Esophagus mucosa (tissue), 1 donor: ENCODE results near the gene MIOS. TPM values are rescaled to one million over a fixed set of nuclear protein-coding genes. Genes with fewer than 3 reads are reported as not detected.
"Not testable (repeated sequence)": the region's sequence is repeated elsewhere in the genome, so short reads cannot be mapped to it uniquely, and the experiment has no call there.

Experiments used
- ATAC-seq: fragments of 200-7000 bp; cut with Tn5 transposase; one replicate; pipeline ENCODE4 v1.9.1; 2020
- total RNA-seq: library from RNA; stranded (reverse); gene quantifications from one replicate; pipeline ENCODE4 v1.2.4, GENCODE V29; 2023
- donor health status: DM: yes; HTN: yes; CAD: no.

MIOS gene
- total RNA-seq, 1 donor from 2014 or later, result 36.2 TPM

DNA sequence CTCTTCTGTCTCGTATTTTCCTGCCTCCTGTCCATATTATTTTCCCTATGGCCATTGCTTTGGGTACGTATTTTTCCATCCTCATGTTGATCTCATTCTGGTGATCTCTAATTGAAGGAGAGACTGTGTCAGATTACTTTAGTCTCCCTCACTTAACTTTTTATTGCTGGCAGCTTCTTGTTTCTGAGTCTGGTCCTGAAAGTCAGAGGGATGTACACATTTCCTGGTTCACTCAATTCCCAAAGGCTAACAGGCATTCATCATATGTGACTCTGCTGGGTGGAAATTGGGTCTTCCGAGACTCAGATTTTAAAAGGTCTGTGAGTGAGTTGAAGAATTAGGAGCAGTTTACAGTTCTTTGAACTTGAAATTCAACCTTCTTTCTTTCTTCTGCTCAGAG lies 84.8 kb downstream of the MIOS start:
- no peak for ATAC-seq

DNA sequence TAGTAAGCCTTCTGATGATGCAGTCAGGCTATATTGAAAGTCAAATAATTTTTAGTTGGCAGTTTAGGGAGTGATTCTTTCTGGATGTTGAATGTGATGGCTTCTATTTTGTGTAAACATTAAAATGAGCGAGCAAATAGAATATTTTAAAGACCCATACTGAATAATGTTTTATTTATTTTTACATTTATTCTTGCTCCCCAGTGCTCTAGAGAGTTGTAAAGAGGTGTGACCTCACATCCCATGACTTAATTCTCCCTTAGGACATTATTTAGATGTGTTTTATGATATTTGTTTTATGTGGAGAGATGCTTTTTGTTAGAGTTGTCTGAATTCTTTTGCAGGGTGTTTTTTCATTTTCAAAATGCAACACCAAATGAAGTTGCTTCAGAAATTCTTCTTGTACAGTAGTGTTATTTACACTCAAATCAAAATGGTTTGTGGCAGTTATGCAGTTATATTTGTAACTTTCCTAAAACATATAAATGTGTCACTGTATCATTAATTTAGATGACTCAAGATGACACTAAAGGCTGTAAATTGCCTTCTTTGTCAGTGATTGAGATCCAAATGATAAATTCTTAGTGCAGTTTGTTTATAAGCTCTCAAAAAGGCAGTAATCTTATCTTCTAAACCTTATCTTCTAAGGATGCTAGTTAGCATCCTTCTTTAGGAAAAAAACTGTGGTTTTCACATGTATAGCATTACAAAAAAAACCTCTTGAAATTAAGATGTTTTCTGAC lies 86.3 kb downstream of the MIOS start:
- no peak for ATAC-seq

- ATAC-seq, result no peak
Measured at GRCh38 chr7:7653593-7654187, 87.0 kb downstream of the MIOS start.

GRCh38 chr7:7654964-7655715 lies 88.5 kb downstream of the MIOS start:
- ATAC-seq, result no peak

GRCh38 chr7:7656459-7656858 lies 89.8 kb downstream of the MIOS start:
- not testable (repeated sequence) for ATAC-seq

Other genes starting within 250 kb of the MIOS start
- 0.16 TPM for gene COL28A1, start 31.0 kb upstream of the MIOS start, total RNA-seq
- gene UMAD1, start 73.9 kb downstream of the MIOS start, total RNA-seq, result 5.3 TPM
- 28.5 TPM for gene RPA3, start 151.7 kb downstream of the MIOS start, total RNA-seq